Liver (tissue), 9 donors: ENCODE results near the gene MEIOB. TPM values are rescaled to one million over a fixed set of nuclear protein-coding genes. Genes with fewer than 3 reads are reported as not detected.
"Not testable (repeated sequence)": the region's sequence is repeated elsewhere in the genome, so short reads cannot be mapped to it uniquely, and the experiment has no call there.

Source experiments
- DNase-seq: peaks from one replicate; pipeline ENCODE4 v3.0.0-alpha.2; 2017; ENCODE audit warnings: low spot score
- H3K27ac ChIP-seq, 2 donors: one replicate each; pipeline ENCODE4 v1.7.0; 2013; ENCODE audit warnings: inconsistent platforms in 2 of 2, low read length in 2 of 2, control low read depth in 1 of 2, low read depth in 1 of 2, mild to moderate bottlenecking in 1 of 2
- H3K27me3 ChIP-seq, 4 donors: one replicate each; pipeline versions ENCODE4 v1.6.1 to v1.7.0; 2013; ENCODE audit warnings: low read length in 3 of 4, inconsistent platforms in 1 of 4, mild to moderate bottlenecking in 1 of 4, moderate library complexity in 1 of 4; ENCODE audit not compliant: control insufficient read depth in 4 of 4, insufficient read depth in 4 of 4
- H3K36me3 ChIP-seq, 4 donors: one replicate each; pipeline versions ENCODE4 v1.6.1 to v1.7.0; 2013; ENCODE audit warnings: low read length in 3 of 4, mild to moderate bottlenecking in 3 of 4, low read depth in 1 of 4, moderate library complexity in 1 of 4; ENCODE audit not compliant: control insufficient read depth in 4 of 4, insufficient read depth in 3 of 4
- H3K4me1 ChIP-seq, 4 donors: one replicate each; pipeline versions ENCODE4 v1.6.1 to v1.7.0; 2013; ENCODE audit warnings: low read length in 3 of 4, mild to moderate bottlenecking in 3 of 4, moderate library complexity in 1 of 4; ENCODE audit not compliant: control insufficient read depth in 4 of 4, insufficient read depth in 4 of 4
- H3K4me3 ChIP-seq, 3 donors: one replicate each; pipeline versions ENCODE4 v1.6.1 to v1.7.0; 2013; ENCODE audit warnings: low read length in 3 of 3, control low read depth in 1 of 3, low read depth in 1 of 3, mild to moderate bottlenecking in 1 of 3
- H3K9ac ChIP-seq, 2 donors: one replicate each; pipeline ENCODE4 v1.7.0; 2013; ENCODE audit warnings: low read length in 2 of 2, mild to moderate bottlenecking in 2 of 2, moderate library complexity in 2 of 2, control low read depth in 1 of 2, low read depth in 1 of 2
- H3K9me3 ChIP-seq, 4 donors: one replicate each; pipeline versions ENCODE4 v1.6.1 to v1.7.0; 2013; ENCODE audit warnings: low read length in 3 of 4; ENCODE audit not compliant: control insufficient read depth in 4 of 4
- ATF3 ChIP-seq: IDR thresholded peaks from 2 replicates; pipeline ENCODE4 v1.6.1; 2016; ENCODE audit warnings: antibody characterized with exemption
- CTCF ChIP-seq: fragments of 150-350 bp; IDR thresholded peaks from 2 replicates; pipeline ENCODE4 v1.5.1; 2017; ENCODE audit warnings: improper control_type of control experiment, low read depth, low read length; ENCODE audit not compliant: missing input control
- EGR1 ChIP-seq, 2 donors: IDR thresholded peaks; 2 replicates each; pipeline ENCODE4 v1.6.1; 2016 to 2018; ENCODE audit warnings: antibody characterized with exemption in 2 of 2, low read depth in 2 of 2
- FOXA1 ChIP-seq: IDR thresholded peaks from 2 replicates; pipeline ENCODE4 v1.6.1; 2016; ENCODE audit warnings: antibody characterized with exemption
- FOXA2 ChIP-seq: IDR thresholded peaks from 2 replicates; pipeline ENCODE4 v1.6.1; 2016; ENCODE audit warnings: antibody characterized with exemption
- GABPA ChIP-seq, 2 donors: IDR thresholded peaks in 1 of 2; conservative IDR thresholded peaks in 1 of 2; 2 replicates each; pipeline ENCODE4 v1.6.1; 2016; ENCODE audit warnings: antibody characterized with exemption in 2 of 2, mild to moderate bottlenecking in 1 of 2, moderate library complexity in 1 of 2
- HNF4A ChIP-seq, 2 donors: conservative IDR thresholded peaks; 2 replicates each; pipeline ENCODE4 v1.6.1; 2016; ENCODE audit warnings: antibody characterized with exemption in 2 of 2, mild to moderate bottlenecking in 2 of 2
- HNF4G ChIP-seq: IDR thresholded peaks from 2 replicates; pipeline ENCODE4 v1.6.1; 2016; ENCODE audit warnings: antibody characterized with exemption
- JUND ChIP-seq, 2 donors: IDR thresholded peaks; 2 replicates each; pipeline ENCODE4 v1.6.1; 2016; ENCODE audit warnings: antibody characterized with exemption in 2 of 2
- MAX ChIP-seq: IDR thresholded peaks from 2 replicates; pipeline ENCODE4 v1.6.1; 2016; ENCODE audit warnings: antibody characterized with exemption
- NR2F2 ChIP-seq: IDR thresholded peaks from 2 replicates; pipeline ENCODE4 v1.6.1; 2016; ENCODE audit warnings: antibody characterized with exemption
- RAD21 ChIP-seq, 2 donors: IDR thresholded peaks; 2 replicates each; pipeline ENCODE4 v1.6.1; 2016; ENCODE audit warnings: antibody characterized with exemption in 2 of 2, mild to moderate bottlenecking in 2 of 2
- REST ChIP-seq: IDR thresholded peaks from 2 replicates; pipeline ENCODE4 v1.6.1; 2016; ENCODE audit warnings: antibody characterized with exemption, mild to moderate bottlenecking
- RXRA ChIP-seq, 2 donors: IDR thresholded peaks; 2 replicates each; pipeline ENCODE4 v1.6.1; 2017 to 2018; ENCODE audit warnings: antibody characterized with exemption in 2 of 2, mild to moderate bottlenecking in 1 of 2
- SP1 ChIP-seq: IDR thresholded peaks from 2 replicates; pipeline ENCODE4 v1.6.1; 2018; ENCODE audit warnings: antibody characterized with exemption, mild to moderate bottlenecking
- TAF1 ChIP-seq: conservative IDR thresholded peaks from 2 replicates; pipeline ENCODE4 v1.6.1; 2016; ENCODE audit warnings: antibody characterized with exemption, mild to moderate bottlenecking
- YY1 ChIP-seq: IDR thresholded peaks from 2 replicates; pipeline ENCODE4 v1.6.1; 2016; ENCODE audit warnings: antibody characterized with exemption, mild to moderate bottlenecking
- ZBTB33 ChIP-seq: IDR thresholded peaks from 2 replicates; pipeline ENCODE4 v1.6.1; 2016; ENCODE audit warnings: antibody characterized with exemption
- WGBS: extraction: QIAGEN DNeasy Blood & Tissue Kit; methylation state at CpG from one replicate; pipeline ENCODE4 v1.1.7; 2013; 5-methylcytosine and 5-hydroxymethylcytosine counted together
- polyA plus RNA-seq, 2 donors: library from polyadenylated mRNA; stranded (reverse) in 1 of 2; unstranded in 1 of 2; fragments of 200-250 nt in 1 of 2; fragments of >200 nt in 1 of 2; fragmentation: Nextera tagmentation in 1 of 2; extraction: Ambion mirVana in 1 of 2; gene quantifications; one replicate each; pipeline versions ENCODE4 v1.2.1 to v1.2.3, GENCODE V29; 2013 to 2015
- total RNA-seq, 2 donors: library from RNA; depleted of rRNA; stranded (reverse); fragments of >200 nt; gene quantifications; one replicate each; pipeline ENCODE4 v1.2.3, GENCODE V29; 2014
- donor health status: healthy.
- donor health status: healthy.
- donor health status: healthy.
- donor health status: healthy.
- donor health status: healthy.

Gene MEIOB
- total and polyA plus RNA-seq, 4 donors: 0.33 to 2.2 TPM; not detected in 2

- Histone ChIP-seq H3K4me1 (no peaks in the 10 kb centered on the region), H3K27me3 (no peaks in the 10 kb centered on the region), H3K36me3 (peaks cover 0 to 6% (median under 1%) of the 10 kb centered on the region in 4 donors), H3K9ac (no peak overlapping the region), H3K4me3 (no peak overlapping the region), H3K9me3 (no peaks in the 10 kb centered on the region), H3K27ac (no peak overlapping the region)
- 84% methylated on average over 10 of the region's 10 CpGs for WGBS
- no peak for DNase-seq
- TF ChIP-seq ZBTB33 (no peak), EGR1 (IDR thresholded peaks at IDR 0.05; ENCODE audit: low read depth in 2 of 2) (no peak), CTCF (no peak), NR2F2 (no peak), HNF4G (no peak), ATF3 (no peak), FOXA1 (no peak), HNF4A (conservative IDR thresholded peaks at IDR 0.05) (no peak), RXRA (IDR thresholded peaks at IDR 0.05) (no peak), SP1 (no peak), MAX (no peak), REST (no peak), TAF1 (no peak), RAD21 (IDR thresholded peaks at IDR 0.05) (no peak), YY1 (no peak), FOXA2 (no peak), GABPA (IDR thresholded peaks at IDR 0.05 in 1 of 2, conservative IDR thresholded peaks at IDR 0.05 in 1 of 2) (no peak), JUND (IDR thresholded peaks at IDR 0.05) (no peak)
These were observed 71.3 kb downstream of the MEIOB start for GRCh38 chr16:1800701-1801100.

- H3K9me3 ChIP-seq, H3K4me3 ChIP-seq, H3K36me3 ChIP-seq, DNase-seq, H3K9ac ChIP-seq, H3K27me3 ChIP-seq, H3K27ac ChIP-seq: not testable (repeated sequence)
- peaks cover 9 to 13% (median 11%) of the 10 kb centered on the region in 4 donors for H3K4me1 ChIP-seq
- 76% methylated on average over 5 of the region's 5 CpGs for WGBS
These were observed 72.7 kb downstream of the MEIOB start for GRCh38 chr16:1799263-1799662.
